ENCODE measurements around the gene SOX4.

Gene SOX4

GRCh38 chr6:21594416-21595281 is 1.1 kb downstream of the SOX4 start:
- DNase-seq: peak; percentile 78

- peak; percentile 65 for DNase-seq
Measured at GRCh38 chr6:21595285-21596144, 2.0 kb downstream of the SOX4 start.

- peak; percentile 77 for DNase-seq
Measured at GRCh38 chr6:21596145-21596948, 2.8 kb downstream of the SOX4 start.

- no peak for DNase-seq
Measured at GRCh38 chr6:21596949-21597682, 3.6 kb downstream of the SOX4 start.

- DNase-seq: no peak
Measured at GRCh38 chr6:21597801-21598673, 4.5 kb downstream of the SOX4 start.

GRCh38 chr6:21598674-21599023 is 5.1 kb downstream of the SOX4 start:
- DNase-seq: no peak

GRCh38 chr6:21599051-21599696 is 5.6 kb downstream of the SOX4 start:
- no peak for DNase-seq

- no peak for DNase-seq
Measured at GRCh38 chr6:21601339-21601923, 7.9 kb downstream of the SOX4 start.

- DNase-seq: no peak
Measured at GRCh38 chr6:21601932-21602390, 8.4 kb downstream of the SOX4 start.

- DNase-seq: no peak
Measured at GRCh38 chr6:21603082-21603952, 9.8 kb downstream of the SOX4 start.

- DNase-seq: no peak
Measured at GRCh38 chr6:21604081-21604480, 10.5 kb downstream of the SOX4 start.

- DNase-seq: no peak
Measured at GRCh38 chr6:21605166-21605565, 11.6 kb downstream of the SOX4 start.

GRCh38 chr6:21608601-21609000 is 15.1 kb downstream of the SOX4 start:
- no peak for DNase-seq

- DNase-seq: no peak
Measured at GRCh38 chr6:21609881-21610329, 16.4 kb downstream of the SOX4 start.

- no peak for DNase-seq
Measured at GRCh38 chr6:21610341-21610740, 16.8 kb downstream of the SOX4 start.

GRCh38 chr6:21611485-21611884 is 17.9 kb downstream of the SOX4 start:
- DNase-seq: no peak

- DNase-seq: no peak
Measured at GRCh38 chr6:21612067-21612745, 18.7 kb downstream of the SOX4 start.

GRCh38 chr6:21613809-21614208 is 20.3 kb downstream of the SOX4 start:
- DNase-seq: no peak

GRCh38 chr6:21614226-21614625 is 20.7 kb downstream of the SOX4 start:
- DNase-seq: no peak

Data from left hindlimb (tissue), 1 donor.